PC-3 (cell line): ENCODE results near the gene SLC8A1. TPM values are rescaled to one million over a fixed set of nuclear protein-coding genes. Genes with fewer than 3 reads are reported as not detected.
A peak's percentile ranks its signal among the peaks of the same experiment; 100 is the strongest.

Experiments used
- ATAC-seq: fragments of 200-7000 bp; cut with Tn5 transposase; 2 replicates; pipeline ENCODE4 v1.9.1; 2020; ENCODE audit warnings: mild to moderate bottlenecking, moderate library complexity
- BruUV-seq: library from RNA; stranded (reverse); fragments of 400-500 nt; replicated peaks from 2 replicates; lab custom pipeline; 2021; lab: Mats Ljungman, UMichigan
- CTCF ChIA-PET: fragments of 300-600 bp; sonication (Branson Sonifier 250); formaldehyde crosslinking; loops from one replicate; lab custom pipeline; 2022; ENCODE audit warnings: antibody characterized with exemption; lab: Charles Lee
- POLR2A ChIA-PET: fragments of 300-600 bp; sonication (Branson Sonifier 250); formaldehyde crosslinking; loops from one replicate; lab custom pipeline; 2022; ENCODE audit warnings: antibody characterized with exemption; ENCODE audit not compliant: unreplicated experiment; lab: Charles Lee
- DNase-seq: peaks from one replicate; pipeline ENCODE4 v3.0.0-alpha.2; 2015
- H2AFZ ChIP-seq: fragments of 300-600 bp; sonication (generic); 2 replicates; pipeline ENCODE4 v1.6.0; 2016; ENCODE audit warnings: antibody characterized with exemption, low read length
- H3F3A ChIP-seq: fragments of 300-600 bp; sonication (generic); one replicate; pipeline ENCODE4 v1.6.0; 2017; ENCODE audit warnings: antibody characterized with exemption, low read length, control low read depth, mild to moderate bottlenecking; ENCODE audit not compliant: unreplicated experiment
- H3K27ac ChIP-seq: fragments of 300-600 bp; sonication (generic); 2 replicates; pipeline ENCODE4 v1.5.1; 2016; ENCODE audit warnings: mild to moderate bottlenecking, low read length
- H3K27me3 ChIP-seq: fragments of 300-600 bp; sonication (generic); 2 replicates; pipeline ENCODE4 v1.6.1; 2016; ENCODE audit warnings: low read length, mixed read lengths
- H3K36me3 ChIP-seq: fragments of 300-600 bp; sonication (generic); 2 replicates; pipeline ENCODE4 v1.6.1; 2016; ENCODE audit warnings: low read depth, mixed run types, low read length, mixed read lengths
- H3K4me1 ChIP-seq: fragments of 300-600 bp; sonication (generic); 2 replicates; pipeline ENCODE4 v1.5.1; 2016; ENCODE audit warnings: low read length; ENCODE audit not compliant: insufficient read depth
- H3K4me2 ChIP-seq: fragments of 300-600 bp; sonication (generic); 2 replicates; pipeline ENCODE4 v1.6.0; 2016; ENCODE audit warnings: low read length
- H3K4me3 ChIP-seq: fragments of 300-600 bp; sonication (generic); 2 replicates; pipeline ENCODE4 v1.5.1; 2016; ENCODE audit warnings: mild to moderate bottlenecking, low read length, mixed read lengths
- H3K79me2 ChIP-seq: fragments of 300-600 bp; sonication (generic); 2 replicates; pipeline ENCODE4 v1.6.1; 2017; ENCODE audit warnings: low read length, mixed read lengths
- H3K9ac ChIP-seq: fragments of 300-600 bp; sonication (generic); 2 replicates; pipeline ENCODE4 v1.6.0; 2016; ENCODE audit warnings: mild to moderate bottlenecking, low read length
- H3K9me2 ChIP-seq: fragments of 300-600 bp; sonication (generic); replicated peaks from 2 replicates; pipeline ENCODE4 v1.6.1; 2016; ENCODE audit warnings: mixed run types, low read length, mixed read lengths
- H3K9me3 ChIP-seq: fragments of 300-600 bp; sonication (generic); 2 replicates; pipeline ENCODE4 v1.6.1; 2016; ENCODE audit warnings: low read length, mixed read lengths
- H4K20me1 ChIP-seq: fragments of 300-600 bp; sonication (generic); 2 replicates; pipeline ENCODE4 v1.6.1; 2016; ENCODE audit warnings: low read length, mixed read lengths
- CTCF ChIP-seq: fragments of 300-600 bp; sonication (generic); conservative IDR thresholded peaks from 2 replicates; pipeline ENCODE4 v1.5.1; 2017; ENCODE audit warnings: antibody characterized with exemption, low read depth, mild to moderate bottlenecking, low read length
- EZH2 ChIP-seq: fragments of 300-600 bp; sonication (generic); IDR thresholded peaks from one replicate; pipeline ENCODE4 v1.6.1; 2017; ENCODE audit warnings: antibody characterized with exemption, mild to moderate bottlenecking, low read length; ENCODE audit not compliant: unreplicated experiment
- EZH2phosphoT487 ChIP-seq: fragments of 300-600 bp; sonication (generic); IDR thresholded peaks from 2 replicates; pipeline ENCODE4 v1.6.1; 2018; ENCODE audit warnings: mild to moderate bottlenecking, antibody characterized with exemption, low read length, borderline replicate concordance
- intact Hi-C: fragments of 100-400 bp; cut with micrococcal nuclease; formaldehyde crosslinking; loops from 2 replicates; pipeline ENCODE4 v1.9.0; 2023
- total RNA-seq: library from RNA; depleted of rRNA; stranded (reverse); fragments of >200 nt; gene quantifications from 2 replicates; pipeline ENCODE4 v1.2.3, GENCODE V29; 2014

SLC8A1 gene
- total RNA-seq, 1 experiment from 2014 or later, result 1.3 TPM

GRCh38 chr2:40363231-40363630, 88.7 kb downstream of the SLC8A1 start:
- Histone ChIP-seq H3K4me1 (peaks cover 38% of the 10 kb centered on the region), H3K4me2 (peak overlapping the region; percentile 85), H2AFZ (peak overlapping the region; percentile 79; the same call in 1 of the 2 replicates), H3K79me2 (no peaks in the 10 kb centered on the region), H3F3A (no peaks in the 10 kb centered on the region), H4K20me1 (no peaks in the 10 kb centered on the region), H3K27me3 (no peaks in the 10 kb centered on the region), H3K36me3 (no peaks in the 10 kb centered on the region), H3K9ac (no peak overlapping the region), H3K4me3 (peak overlapping the region; percentile 63), H3K9me2 (no peaks in the 10 kb centered on the region), H3K9me3 (no peaks in the 10 kb centered on the region), H3K27ac (peak overlapping the region; percentile 41)
- no peak for TF ChIP-seq EZH2phosphoT487
- no peak for TF ChIP-seq EZH2
- TF ChIP-seq CTCF, result no peak
- CTCF ChIA-PET, result interaction anchor here (0.6 kb wide), 1 partner anchor 119 kb away, joined by 9 read pairs; no protein-coding TSS in a partner anchor
- intact Hi-C loops, result no loop called here
- no TSS peak for BruUV-seq
- ATAC-seq (no peak), DNase-seq (no peak)
- POLR2A ChIA-PET, result no interaction called here

- CTCF ChIA-PET, result interaction anchor here (0.7 kb wide), 1 partner anchor 58 kb away, joined by 3 read pairs; no protein-coding TSS in a partner anchor
- POLR2A ChIA-PET, result no interaction called here
Measured at GRCh38 chr2:40361478-40361877, 90.4 kb downstream of the SLC8A1 start.

GRCh38 chr2:40360652-40361051, 91.2 kb downstream of the SLC8A1 start:
- Histone ChIP-seq H4K20me1 (no peaks in the 10 kb centered on the region), H3K79me2 (no peaks in the 10 kb centered on the region), H3K9ac (no peak overlapping the region), H2AFZ (0 out of 2 replicates have a peak overlapping the region, but pooled peaks have one; percentile 4), H3K9me2 (no peaks in the 10 kb centered on the region), H3K4me1 (peaks cover 24% of the 10 kb centered on the region), H3K27ac (no peak overlapping the region), H3K4me3 (no peak overlapping the region), H3K36me3 (no peaks in the 10 kb centered on the region), H3K9me3 (no peaks in the 10 kb centered on the region), H3F3A (no peaks in the 10 kb centered on the region), H3K4me2 (no peak overlapping the region; the same call in 1 of the 2 replicates), H3K27me3 (no peaks in the 10 kb centered on the region)
- no TSS peak for BruUV-seq
- TF ChIP-seq EZH2, result no peak
- TF ChIP-seq CTCF, result peak; percentile 51
- CTCF ChIA-PET, result interaction anchor here (0.7 kb wide), 1 partner anchor 59 kb away, joined by 3 read pairs; no protein-coding TSS in a partner anchor
- intact Hi-C loops, result no loop called here
- DNase-seq (peak; percentile 61), ATAC-seq (peak; percentile 39)
- POLR2A ChIA-PET, result no interaction called here

More at GRCh38 chr2:40361478-40361877, 90.4 kb downstream of the SLC8A1 start:
- no peaks in the 10 kb centered on the region for H3K9me3 ChIP-seq
- no peaks in the 10 kb centered on the region for H4K20me1 ChIP-seq
- H3K27ac ChIP-seq, result no peak overlapping the region
- no peak overlapping the region for H2AFZ ChIP-seq
- ATAC-seq, result no peak
- H3K9ac ChIP-seq, result no peak overlapping the region
- H3K4me2 ChIP-seq, result no peak overlapping the region
- intact Hi-C loops, result no loop called here
- peaks cover 24% of the 10 kb centered on the region for H3K4me1 ChIP-seq
- no peak for DNase-seq
- BruUV-seq, result no TSS peak
- no peaks in the 10 kb centered on the region for H3K27me3 ChIP-seq
- no peaks in the 10 kb centered on the region for H3F3A ChIP-seq
- H3K4me3 ChIP-seq, result no peak overlapping the region
- no peaks in the 10 kb centered on the region for H3K79me2 ChIP-seq
- H3K36me3 ChIP-seq, result no peaks in the 10 kb centered on the region
- no peak for TF ChIP-seq EZH2
- no peak for TF ChIP-seq EZH2phosphoT487
- no peaks in the 10 kb centered on the region for H3K9me2 ChIP-seq
